Activated CD4-positive, alpha-beta T cell treated with anti-CD3 and anti-CD28 coated beads, Interleukin-10, Interleukin-2, amounts not matched to agents 100 ng/mL and 50 ng/mL, durations not matched to agents 16 hours and 8 hours (primary cell): Measurements from ENCODE around the gene MYO7B.

ENCODE experiments used
- DNase-seq: peaks from one replicate; pipeline ENCODE4 v3.0.0-alpha.2; 2020

The MYO7B gene

DNA sequence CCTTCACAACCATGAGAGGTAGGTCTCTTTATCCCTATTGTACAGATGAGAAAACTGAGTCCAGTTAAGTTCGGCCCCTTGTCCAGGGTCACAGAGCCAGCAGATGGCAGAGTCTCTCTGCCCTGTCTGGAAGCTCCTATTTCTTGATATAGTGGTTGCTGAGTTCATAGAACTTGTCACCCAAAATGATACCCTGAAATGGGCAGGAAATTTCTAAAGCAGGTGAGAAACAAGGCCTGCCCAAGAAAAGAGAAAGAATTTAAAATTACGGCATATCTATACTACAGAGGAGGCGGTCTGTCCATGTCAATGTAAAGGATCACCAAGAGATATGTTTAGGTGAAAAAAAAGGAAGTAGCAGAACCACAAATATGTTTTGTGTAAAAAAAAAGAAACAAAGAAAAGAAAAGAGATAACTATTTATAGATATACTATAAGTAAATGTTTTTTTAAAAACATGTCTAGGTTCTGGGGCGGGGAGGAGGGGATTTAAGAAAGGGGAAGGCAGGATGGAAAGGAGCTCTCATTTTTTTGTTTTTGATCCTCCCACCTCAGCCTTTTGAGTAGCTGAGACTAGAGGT lies 39.8 kb downstream of the MYO7B start:
- no peak for DNase-seq

DNA sequence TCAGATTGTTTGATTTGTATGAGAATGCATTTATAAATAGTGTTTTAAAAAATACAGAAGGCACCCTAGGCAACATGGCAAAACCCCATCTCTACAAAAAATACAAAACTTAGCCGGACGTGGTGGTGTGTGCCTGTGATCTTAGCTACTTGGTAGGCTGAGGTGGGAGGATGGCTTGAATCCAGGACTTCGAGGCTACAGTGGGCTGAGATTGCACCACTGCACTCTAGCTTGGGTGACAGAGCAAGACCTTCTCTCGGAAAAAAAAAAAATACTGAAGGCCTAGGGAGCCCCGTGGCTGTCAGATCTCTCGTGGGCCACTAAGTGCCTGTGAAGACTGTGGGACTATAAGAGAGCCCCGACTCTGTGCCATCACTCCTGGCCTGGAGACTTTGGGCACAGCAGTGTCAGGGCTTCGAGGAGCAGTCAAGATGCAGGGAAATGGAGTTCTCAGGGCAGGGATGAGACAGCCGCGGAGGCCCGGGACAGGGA lies 40.5 kb downstream of the MYO7B start:
- no peak for DNase-seq

DNA sequence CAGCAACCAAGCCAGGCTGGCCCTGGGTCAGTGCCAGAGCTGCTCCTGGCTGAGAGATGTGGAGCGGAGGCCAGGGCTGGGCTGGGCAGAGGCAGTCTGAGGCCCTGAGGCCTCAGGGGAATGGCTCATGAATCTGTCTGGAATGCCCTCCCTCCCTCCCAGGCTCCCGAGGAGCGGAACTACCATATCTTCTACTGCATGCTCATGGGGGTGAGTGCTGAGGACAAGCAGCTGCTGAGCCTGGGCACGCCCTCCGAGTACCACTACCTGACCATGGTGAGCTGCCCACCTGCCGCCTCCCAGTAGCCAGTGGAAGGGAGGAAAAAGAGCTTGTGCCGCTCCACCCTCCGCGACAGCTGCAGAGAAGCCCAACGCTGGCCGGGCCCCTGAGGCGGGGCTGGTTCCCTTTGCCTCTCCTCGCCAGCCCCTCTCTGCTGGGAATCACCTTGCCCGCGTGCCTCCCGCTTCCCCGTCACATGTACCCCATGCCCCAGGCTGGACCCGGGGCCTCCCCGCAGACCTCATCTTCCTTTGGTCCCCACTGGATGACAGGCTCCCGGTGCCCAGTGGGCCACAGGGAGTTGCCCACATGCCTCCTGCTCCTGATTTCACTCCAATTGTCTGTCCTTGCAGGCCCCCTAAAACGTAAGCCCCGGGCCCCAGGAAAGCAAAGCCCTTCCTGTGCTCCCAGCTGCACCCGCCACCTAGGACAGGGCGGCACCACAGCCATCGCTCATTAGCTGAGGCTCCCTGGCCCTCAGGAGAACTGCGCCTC lies 41.1 kb downstream of the MYO7B start:
- no peak for DNase-seq

DNA sequence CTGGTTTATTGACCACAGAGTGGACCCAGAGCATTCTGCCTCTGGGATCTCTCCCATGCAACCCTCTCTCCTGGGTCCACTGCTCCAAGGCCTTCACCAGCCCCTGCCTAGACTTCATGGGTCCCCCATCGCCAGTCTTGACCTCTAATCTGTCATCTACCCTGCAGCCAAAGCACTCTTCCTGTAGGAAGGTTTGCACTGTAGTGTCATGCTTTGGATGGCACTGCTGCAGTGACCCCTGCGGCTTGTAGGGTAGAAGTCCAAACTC lies 41.7 kb downstream of the MYO7B start:
- DNase-seq = no peak

DNA sequence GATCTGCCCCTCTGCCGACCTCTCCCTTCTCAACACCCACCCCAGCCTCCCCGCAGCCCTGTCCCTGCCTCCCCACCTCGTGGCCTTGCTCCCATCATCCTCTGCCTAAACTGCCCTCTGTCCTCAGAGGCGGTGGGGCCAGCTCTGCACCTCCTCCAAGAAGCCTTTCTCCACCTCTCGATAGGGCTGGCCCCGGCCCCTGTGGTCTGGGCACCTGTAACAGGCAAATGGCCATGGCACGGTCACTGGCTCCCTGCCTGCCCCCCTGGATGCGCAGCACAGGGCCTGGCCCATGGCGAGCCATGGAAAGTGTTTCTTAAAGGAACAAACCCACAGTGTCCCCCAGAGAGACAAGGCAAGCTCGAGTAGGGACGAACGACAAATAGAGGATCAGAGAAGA lies 42.0 kb downstream of the MYO7B start:
- no peak for DNase-seq

DNA sequence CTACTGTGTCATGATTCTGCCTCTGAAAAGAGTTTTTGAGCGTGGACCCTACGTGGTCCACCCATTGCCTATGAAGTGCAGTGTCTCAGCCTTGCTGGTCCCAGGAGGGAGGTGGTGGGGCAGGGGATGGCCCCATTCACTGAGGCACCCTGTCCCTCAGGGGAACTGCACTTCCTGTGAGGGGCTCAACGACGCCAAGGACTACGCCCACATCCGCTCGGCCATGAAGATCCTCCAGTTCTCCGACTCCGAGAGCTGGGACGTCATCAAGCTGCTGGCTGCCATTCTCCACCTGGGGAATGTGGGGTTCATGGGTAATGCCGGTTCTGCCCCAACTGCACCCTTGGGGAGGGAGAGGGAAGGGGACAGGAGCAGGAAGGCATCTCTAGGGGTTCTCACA lies 42.5 kb downstream of the MYO7B start:
- no peak for DNase-seq

DNA sequence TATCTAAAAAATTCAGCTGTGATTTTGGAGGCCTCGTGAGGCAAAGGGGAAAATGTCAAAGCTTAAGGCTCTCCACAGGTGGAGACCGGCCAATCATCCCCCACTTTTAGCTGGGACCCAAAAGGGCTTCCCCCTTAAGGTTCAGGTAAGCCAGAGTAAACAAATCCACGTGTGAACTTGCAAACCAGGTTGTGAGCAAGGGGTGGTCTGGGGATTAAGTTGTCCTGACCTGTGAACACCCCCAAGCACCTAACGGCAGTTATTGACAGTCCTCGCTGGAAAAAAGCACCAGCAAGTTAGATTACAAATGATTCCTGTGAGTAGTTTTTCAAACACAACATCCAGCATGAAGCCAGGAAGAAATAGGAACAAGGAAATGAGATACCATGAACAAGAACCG lies 42.9 kb downstream of the MYO7B start:
- no peak for DNase-seq

DNA sequence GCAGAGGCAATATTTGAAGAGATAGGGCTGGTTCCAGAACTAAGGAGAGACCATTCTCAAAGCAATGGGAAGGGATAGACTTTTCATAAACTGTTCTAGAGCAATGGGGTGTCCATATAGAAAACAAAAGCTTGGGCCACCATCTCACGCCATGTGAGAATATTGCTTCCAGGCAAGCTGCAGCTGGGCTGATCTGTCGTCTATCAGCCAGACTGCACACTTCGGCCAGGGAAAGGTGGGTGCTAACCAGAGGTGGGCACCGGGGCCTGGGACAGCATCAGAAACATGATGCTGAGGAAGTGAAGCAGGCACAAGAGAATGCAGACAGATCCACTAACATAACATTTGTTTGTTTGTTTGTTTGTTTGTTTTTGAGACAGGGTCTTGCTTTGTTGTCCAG lies 43.7 kb downstream of the MYO7B start:
- no peak for DNase-seq

DNA sequence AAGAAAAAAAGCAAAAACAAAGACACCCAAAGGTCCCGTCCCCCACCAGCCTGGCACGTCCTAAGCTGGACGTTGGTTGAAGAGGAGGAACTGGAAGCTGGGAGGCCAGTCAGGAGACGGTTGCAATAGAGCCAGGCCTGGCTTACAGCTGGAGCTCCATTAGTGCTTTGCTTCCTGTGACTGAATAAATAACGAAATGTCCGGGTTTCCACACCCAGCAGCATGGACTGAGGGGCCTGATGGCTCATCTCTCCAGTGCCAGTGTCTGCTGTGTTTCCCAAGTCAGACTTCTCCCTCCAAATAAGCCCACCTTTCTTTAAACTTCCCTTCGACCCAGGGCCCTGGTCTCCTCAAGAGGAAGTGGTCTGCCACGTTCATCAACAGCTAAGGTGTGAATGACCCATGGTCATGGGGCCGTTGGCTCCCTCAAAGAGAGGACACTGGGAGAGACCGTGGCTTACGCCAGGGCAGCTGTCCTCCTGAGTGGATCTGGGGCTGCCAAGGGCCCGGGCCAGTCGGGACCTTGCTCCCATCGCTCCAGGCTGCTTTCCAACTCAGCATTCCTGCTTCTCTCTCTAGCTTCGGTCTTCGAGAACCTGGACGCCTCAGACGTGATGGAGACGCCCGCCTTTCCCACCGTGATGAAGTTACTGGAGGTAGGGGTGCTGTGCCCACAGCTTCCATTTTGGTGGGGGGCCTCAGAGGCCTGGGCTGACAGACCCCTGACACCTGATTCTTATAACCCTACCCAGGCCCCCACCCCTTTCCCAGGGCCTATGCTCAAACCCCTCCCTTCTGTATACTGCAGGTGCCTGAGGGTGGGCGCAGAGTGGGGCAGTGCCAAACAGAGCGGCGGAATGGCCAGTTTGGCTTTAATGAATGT lies 44.9 kb downstream of the MYO7B start:
- DNase-seq = no peak

DNA sequence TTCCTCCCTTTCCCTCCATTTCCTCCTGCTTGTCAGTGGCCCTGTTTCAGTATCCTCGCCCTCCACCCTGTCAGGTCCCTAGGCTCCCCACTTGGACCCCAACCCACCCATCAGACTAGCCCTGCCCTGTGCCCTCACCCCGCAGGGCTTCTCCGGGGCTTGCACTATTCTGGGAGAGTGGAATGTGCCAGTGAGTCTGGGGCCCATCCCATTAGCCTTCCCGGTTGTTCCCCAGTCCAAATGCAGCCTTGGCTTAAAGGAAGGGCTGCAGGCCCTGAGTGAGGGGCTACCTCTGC lies 45.5 kb downstream of the MYO7B start:
- DNase-seq = no peak

DNA sequence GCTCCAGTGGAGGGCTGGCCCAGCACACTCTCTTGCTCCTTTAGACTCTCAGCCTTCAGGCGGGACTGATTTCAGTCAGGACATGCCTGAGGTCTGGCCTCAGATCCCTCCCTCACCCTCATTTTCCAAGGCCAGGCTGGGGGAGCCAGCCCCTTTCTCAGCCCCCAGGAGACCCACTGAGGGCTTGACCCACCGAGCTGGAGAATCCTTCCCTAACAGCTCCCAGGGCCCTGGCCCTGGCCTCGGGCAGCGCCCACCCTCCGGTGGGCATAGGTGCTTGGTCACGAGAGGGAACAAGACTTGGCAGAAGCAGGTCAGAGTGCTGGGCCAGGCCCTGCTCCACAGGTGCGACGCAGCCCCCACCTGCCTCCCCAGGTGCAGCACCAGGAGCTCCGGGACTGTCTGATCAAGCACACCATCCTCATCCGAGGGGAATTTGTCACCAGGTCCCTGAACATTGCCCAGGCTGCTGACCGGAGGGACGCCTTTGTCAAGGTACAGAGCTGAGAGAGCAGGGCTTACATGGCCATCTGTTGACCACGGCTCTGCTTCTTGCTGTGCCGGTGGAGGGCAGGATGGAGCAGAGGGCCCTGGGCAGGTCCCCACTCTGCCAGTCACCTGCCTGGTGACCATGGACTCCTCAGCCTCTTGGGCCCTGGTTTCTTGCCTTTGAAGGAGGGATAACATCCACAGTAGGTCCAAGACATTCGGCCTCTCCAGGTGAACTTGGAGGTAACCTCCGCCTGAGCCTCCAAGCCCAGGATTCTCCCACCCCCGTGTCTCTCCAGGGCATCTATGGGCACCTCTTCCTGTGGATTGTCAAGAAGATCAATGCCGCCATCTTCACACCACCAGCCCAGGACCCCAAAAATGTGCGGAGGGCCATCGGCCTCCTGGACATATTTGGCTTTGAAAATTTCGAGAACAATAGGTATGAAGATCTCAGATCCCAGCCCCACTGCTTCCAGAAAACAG lies 46.3 kb downstream of the MYO7B start:
- no peak for DNase-seq

DNA sequence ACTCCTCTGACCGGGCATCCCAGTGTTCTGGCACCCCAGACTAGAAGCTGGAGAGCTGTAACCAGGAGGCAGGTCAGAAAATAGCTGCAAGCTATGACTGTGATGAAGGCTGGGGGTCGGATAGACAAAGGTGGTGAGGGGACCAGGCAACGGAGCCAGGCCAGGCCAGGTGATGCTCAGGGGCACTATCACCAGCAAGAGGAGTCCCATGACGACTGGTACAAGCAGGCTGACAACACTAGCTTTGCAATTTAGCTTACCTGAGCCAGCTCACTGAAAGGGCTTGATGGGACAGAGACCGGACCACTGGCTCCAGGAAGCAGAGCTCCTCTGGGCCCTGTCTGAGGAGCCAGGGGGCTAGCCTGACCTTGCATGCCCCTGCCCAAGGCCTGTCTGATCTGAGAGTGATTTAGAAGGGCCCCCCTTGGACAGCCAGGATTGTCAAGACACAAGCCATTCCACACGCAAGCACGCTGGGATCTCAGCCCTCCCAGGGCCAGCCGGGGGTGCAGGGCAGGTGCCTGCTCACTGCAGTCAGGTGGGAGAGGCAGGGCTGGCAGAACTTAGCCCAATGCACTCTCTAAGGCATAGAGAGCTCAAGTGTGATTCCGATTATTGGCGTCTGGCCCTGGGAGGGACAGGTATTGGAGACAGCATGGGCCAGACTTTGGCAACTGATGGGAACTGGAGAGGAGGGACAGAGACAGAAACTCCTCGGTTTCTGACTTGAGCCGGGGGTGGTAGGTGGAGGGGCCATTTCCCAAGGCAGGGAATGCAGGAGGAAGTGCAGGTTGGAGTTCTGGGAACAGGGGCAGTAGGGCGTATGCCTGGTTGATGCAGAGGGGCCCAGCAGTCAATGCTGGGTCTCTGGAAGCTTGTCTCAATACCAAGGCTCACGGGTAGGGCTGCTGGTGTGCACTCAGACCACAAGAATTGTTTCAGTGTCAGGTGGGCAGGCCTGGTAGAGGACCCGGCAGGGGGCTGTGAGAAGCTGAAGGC lies 47.7 kb downstream of the MYO7B start:
- DNase-seq = no peak

DNA sequence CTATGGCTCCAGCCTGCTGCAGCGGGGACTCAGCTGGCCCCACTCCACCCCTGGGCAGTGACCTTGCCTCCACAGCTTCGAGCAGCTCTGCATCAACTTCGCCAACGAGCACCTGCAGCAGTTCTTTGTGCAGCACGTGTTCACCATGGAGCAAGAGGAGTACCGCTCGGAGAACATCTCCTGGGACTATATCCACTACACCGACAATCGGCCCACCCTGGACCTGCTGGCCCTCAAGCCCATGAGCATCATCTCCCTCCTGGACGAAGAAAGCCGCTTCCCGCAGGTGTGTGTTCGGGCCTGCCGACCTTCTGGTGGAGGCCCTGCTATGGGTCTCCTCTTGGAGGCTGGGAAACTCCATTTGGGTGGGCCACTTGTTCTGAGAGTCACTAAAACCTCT lies 48.6 kb downstream of the MYO7B start:
- no peak for DNase-seq

DNA sequence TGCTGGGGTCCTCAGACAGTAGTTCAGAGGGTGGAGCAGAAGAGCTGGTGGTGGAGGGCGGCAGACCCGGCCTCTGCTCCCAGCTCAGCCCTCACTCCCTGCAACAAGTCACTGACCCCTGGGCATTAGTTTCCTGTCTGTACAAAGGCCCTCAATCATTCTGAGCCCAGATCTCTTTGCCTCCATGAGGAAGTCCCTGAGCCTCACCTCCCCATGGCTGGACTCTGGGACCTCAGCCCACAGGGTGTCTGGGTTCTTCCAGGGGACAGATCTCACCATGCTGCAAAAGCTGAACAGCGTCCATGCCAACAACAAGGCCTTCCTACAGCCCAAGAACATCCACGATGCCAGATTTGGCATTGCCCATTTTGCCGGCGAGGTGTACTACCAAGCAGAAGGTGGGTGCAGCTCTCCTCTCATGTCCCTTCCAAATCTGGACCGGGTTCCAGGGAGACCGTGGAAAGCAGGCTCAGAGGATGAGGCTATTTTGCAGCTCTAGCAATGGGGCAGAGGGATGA lies 49.1 kb downstream of the MYO7B start:
- no peak for DNase-seq

DNA sequence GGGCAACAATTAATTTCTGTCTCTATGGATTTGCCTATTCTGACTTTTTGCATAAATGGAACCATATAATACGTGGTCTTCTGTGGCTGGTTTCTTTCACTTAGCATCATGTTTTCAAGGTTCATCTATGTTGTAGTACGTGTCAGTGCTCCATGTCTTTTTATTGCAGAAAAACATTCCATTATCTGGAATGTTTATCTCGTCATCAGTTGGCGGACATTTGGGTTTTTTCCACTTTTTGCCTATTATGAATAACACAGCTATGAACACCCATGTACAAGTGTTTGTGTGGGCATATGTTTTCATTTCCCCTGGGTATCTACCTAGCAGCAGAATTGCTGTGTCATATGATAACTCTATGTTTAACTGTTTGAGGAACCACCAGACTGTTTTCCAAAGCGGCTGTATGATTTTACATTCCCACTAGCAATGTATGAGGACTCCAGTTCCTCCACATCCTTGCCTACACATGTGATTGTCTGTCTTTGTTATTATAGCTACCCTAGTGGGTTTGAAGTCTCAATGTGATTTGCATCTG lies 49.9 kb downstream of the MYO7B start:
- no peak for DNase-seq

DNA sequence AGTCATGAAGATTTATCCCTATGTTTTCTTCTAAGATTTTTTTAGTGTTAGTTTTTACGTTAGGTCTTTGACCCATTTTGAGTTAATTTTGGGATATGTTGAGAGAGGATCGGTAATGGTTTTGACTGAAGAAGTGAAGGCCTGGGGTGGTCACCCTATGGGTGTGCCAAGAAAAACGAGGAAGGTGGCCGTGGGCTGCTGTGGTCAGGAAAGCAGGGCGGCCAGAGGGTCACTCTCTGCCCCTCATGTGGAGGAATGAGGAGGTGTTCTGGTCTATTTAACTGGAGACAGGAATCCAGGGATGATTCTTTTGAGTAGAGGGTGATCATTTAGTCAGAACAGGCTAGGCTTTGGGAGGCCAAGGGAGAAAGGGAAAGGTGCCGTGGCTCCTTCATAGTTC lies 50.7 kb downstream of the MYO7B start:
- no peak for DNase-seq

DNA sequence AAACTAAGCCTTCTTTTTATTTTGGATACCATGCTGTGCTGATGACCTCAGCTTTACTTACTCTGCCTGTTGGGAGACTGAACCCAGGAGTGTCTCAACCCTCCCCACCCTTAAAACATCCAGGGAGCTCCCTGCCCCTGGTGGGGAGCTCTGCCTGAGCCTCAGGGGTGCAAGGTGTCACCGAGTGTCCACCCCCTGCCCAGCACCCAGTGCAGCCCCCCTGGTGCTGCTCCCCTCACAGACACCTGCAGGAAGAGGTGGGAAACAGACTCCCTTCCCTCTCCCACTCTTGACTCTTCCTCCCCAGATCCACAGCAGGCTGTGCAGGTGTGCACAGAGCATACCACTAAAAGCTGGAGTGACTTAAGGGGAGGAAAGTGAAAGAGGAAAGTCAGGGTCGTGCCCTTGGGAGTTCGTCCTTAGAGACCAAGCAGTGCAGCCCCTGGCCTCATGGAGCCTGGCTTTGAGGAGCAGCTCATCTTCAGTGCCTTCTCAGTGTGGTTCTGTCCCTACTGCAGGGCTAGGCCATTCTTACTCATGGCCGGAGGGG lies 51.3 kb downstream of the MYO7B start:
- DNase-seq = no peak

DNA sequence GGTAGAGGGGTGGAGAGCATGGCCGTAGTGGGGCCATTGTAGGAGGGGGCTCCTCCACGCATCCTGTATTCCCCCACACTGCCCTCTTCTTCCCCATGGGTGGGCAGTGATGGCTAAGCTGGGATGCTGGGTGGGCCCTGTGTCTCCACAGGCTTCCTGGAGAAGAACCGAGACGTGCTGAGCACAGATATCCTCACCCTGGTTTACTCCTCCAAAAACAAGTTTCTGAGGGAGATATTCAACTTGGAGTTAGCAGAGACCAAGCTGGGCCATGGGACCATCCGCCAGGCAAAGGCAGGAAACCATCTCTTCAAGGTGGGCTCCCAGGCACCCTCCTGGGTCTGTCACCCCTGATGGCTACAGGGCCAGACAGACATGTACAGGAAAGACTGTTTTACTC lies 52.8 kb downstream of the MYO7B start:
- no peak for DNase-seq

DNA sequence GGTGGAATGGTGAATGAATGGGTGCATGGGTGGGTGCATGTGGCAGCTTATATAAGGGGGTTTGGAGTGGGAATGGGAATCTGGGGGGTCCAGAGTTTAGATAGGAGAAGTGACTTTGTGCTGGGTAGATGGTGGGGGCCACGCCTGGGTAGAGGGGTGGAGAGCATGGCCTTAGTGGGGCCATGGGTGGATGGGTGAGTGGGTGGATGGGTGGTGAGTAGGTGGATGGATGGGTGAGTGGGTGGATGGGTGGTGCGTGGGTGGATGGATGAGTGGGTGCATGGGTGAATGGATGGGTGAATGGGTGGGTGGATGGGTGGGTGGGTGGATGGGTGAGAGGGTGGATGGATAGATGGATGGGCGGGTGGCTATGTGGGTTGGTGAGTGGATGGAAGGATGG lies 53.9 kb downstream of the MYO7B start:
- DNase-seq = no peak

DNA sequence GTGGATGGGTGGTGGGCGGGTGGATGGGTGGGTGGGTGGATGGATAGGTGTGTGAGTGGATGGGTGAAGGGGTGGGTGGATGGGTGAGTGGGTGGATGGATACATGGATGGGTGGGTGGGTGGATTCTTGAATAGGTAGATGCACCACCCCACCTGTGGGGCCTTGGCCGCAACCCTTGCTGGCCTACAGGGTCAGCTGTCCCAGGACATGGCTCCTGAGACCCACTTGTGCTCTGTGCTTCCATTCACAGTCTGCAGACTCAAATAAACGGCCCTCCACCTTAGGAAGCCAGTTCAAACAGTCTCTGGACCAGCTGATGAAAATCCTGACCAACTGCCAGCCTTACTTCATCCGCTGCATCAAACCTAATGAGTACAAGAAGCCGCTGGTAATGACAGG lies 54.4 kb downstream of the MYO7B start:
- DNase-seq = no peak
